ENCODE measurements around the gene COL9A3. TPM values are rescaled to one million over a fixed set of nuclear protein-coding genes. Genes with fewer than 3 reads are reported as not detected.

The COL9A3 gene
- not detected for total RNA-seq

DNA sequence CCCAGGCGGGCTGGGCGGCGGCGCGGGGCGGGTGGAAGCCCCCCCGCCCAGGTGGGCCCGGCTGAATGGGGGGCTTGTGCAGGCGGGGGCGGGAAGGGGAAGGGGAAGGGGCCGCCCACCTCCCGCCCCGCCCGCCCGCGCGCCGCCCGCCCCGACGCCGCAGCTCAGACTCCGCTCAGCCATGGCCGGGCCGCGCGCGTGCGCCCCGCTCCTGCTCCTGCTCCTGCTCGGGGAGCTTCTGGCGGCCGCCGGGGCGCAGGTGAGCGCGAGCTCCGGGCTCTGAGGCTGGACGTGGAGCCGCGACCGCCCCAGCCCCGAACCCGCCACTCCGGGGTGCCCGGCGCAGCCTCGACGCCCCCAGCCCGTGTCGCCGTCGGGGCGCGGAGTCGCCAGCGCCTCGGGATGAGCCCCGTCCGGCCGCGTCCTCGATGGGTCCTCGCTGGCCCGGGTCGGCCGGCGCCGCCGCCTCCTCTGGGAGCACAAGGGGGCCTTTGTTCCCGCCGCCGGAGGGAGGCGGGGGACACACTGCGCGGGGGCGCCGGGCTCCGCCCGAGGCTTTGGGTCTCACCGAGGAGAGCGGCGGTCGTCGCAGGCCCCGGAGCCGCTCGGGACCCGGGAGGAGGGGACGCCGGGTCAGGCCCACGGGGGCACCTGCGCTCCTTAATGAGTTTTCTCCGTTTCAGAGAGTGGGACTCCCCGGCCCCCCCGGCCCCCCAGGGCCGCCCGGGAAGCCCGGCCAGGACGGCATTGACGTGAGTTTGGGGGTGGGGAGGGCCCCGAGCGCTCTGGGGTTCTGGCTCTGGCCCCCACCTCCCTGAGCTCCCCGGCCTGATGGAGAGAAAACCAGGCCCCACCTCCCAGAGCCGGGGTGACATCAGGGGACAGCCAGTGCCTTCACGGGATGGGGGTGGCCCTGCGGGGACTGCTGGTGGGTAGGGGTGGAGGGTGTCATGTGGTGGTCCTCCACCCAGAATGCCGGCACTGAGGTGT is at the start of gene COL9A3:
Gene COL9A3, plus strand, starts transcription at position 167 of the 990 bp plus-strand sequence. Its CDS starts 15 bp downstream, at position 182.
- H3K4me3 Mint-ChIP-seq: peak within 1 kb of the TSS; percentile 31
- peaks cover 2% of the 10 kb centered on the region for H3K4me1 Mint-ChIP-seq (ENCODE audit: low read depth)
- TF ChIP-seq, protein P1, sequence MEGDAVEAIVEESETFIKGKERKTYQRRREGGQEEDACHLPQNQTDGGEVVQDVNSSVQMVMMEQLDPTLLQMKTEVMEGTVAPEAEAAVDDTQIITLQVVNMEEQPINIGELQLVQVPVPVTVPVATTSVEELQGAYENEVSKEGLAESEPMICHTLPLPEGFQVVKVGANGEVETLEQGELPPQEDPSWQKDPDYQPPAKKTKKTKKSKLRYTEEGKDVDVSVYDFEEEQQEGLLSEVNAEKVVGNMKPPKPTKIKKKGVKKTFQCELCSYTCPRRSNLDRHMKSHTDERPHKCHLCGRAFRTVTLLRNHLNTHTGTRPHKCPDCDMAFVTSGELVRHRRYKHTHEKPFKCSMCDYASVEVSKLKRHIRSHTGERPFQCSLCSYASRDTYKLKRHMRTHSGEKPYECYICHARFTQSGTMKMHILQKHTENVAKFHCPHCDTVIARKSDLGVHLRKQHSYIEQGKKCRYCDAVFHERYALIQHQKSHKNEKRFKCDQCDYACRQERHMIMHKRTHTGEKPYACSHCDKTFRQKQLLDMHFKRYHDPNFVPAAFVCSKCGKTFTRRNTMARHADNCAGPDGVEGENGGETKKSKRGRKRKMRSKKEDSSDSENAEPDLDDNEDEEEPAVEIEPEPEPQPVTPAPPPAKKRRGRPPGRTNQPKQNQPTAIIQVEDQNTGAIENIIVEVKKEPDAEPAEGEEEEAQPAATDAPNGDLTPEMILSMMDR (IDR thresholded peaks at IDR 0.05): no peak
- ATAC-seq (no peak), DNase-seq (no peak)
- ChIA-PET POLR2A (no interaction called here), CTCF (interaction anchor here (1.0 to 1.5 kb wide), 2 partner anchors 9 to 131 kb away, joined by 3 to 10 read pairs; no protein-coding TSS in a partner anchor)
- no peaks in the 10 kb centered on the region for H3K9me3 Mint-ChIP-seq
- peaks cover 15% of the 10 kb centered on the region for H3K27me3 Mint-ChIP-seq
- peaks cover 2% of the 10 kb centered on the region for H3K36me3 Mint-ChIP-seq (ENCODE audit: low read depth)
- intact Hi-C loops (cut with micrococcal nuclease): no loop called here
- H3K27ac Mint-ChIP-seq: no peak within 1 kb of the TSS

DNA sequence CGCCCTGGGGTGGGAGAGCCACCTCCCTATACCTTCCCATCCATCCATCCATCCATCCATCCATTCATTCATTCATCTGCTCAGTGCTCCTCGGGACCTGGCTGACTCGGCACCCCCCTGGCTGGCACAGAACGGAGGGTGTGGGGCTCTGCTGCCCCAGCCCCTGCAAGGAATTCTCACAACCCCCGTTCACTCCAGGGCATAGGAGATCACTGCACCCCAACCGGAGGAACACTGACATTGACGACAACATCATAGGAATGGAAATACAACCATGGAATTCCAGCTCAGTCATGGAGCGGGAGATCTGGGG is 48.7 kb upstream of the COL9A3 start:
- ATAC-seq: no peak
- no peaks in the 10 kb centered on the region for H3K27me3 Mint-ChIP-seq
- H3K4me1 Mint-ChIP-seq (ENCODE audit: low read depth): peaks cover 23% of the 10 kb centered on the region
- ChIA-PET CTCF (no interaction called here), POLR2A (no interaction called here)
- H3K4me3 Mint-ChIP-seq: no peak overlapping the region
- no peaks in the 10 kb centered on the region for H3K9me3 Mint-ChIP-seq
- H3K36me3 Mint-ChIP-seq (ENCODE audit: low read depth): no peaks in the 10 kb centered on the region
- H3K27ac Mint-ChIP-seq: no peak overlapping the region
- TF ChIP-seq, protein P1 (IDR thresholded peaks at IDR 0.05): no peak
- no peak for DNase-seq
- intact Hi-C loops (cut with micrococcal nuclease): no loop called here

DNA sequence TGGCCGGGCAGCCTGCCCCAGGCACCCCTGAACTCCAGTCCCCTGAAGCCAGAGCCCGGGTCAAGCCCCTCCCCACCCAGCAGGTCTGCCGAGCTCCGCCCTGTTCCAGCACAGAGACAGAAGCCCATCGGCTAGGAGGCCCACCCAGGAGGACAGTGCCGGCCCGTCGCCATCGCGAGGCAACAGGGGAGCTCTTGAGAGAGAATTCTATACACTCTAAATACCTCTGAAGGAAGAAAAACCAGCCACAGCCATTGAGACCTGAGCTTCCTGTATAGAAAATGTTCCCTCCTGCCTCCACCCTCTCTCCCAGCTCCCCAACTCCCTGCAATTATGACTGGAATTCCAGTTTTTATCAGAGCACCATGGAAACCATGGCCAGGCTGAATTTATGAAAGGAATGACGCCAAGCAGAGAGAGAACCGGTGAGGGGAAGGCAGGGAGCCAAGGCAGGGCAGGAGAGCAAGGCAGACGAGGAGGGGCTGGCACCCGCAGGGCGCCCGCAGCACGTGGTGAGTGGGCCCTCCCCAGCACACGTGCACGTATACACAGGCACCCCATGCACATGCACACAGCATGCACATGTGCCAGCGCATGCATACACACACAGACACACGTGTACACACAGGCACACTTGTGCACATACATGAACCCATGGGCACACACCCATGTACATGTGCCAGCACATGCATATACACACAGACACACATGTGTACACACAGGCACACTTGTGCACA is 48.1 kb upstream of the COL9A3 start:
- Mint-ChIP-seq H3K27me3 (no peaks in the 10 kb centered on the region), H3K4me3 (no peak overlapping the region), H3K27ac (no peak overlapping the region), H3K4me1 (ENCODE audit: low read depth) (peaks cover 27% of the 10 kb centered on the region), H3K9me3 (no peaks in the 10 kb centered on the region), H3K36me3 (ENCODE audit: low read depth) (no peaks in the 10 kb centered on the region)
- TF ChIP-seq, protein P1 (IDR thresholded peaks at IDR 0.05): no peak
- DNase-seq (no peak), ATAC-seq (no peak)
- CTCF ChIA-PET: no interaction called here
- POLR2A ChIA-PET: interaction anchor here (0.5 kb wide), 1 partner anchor 251 kb away, joined by 3 read pairs; no protein-coding TSS in a partner anchor
- intact Hi-C loops (cut with micrococcal nuclease): no loop called here

DNA sequence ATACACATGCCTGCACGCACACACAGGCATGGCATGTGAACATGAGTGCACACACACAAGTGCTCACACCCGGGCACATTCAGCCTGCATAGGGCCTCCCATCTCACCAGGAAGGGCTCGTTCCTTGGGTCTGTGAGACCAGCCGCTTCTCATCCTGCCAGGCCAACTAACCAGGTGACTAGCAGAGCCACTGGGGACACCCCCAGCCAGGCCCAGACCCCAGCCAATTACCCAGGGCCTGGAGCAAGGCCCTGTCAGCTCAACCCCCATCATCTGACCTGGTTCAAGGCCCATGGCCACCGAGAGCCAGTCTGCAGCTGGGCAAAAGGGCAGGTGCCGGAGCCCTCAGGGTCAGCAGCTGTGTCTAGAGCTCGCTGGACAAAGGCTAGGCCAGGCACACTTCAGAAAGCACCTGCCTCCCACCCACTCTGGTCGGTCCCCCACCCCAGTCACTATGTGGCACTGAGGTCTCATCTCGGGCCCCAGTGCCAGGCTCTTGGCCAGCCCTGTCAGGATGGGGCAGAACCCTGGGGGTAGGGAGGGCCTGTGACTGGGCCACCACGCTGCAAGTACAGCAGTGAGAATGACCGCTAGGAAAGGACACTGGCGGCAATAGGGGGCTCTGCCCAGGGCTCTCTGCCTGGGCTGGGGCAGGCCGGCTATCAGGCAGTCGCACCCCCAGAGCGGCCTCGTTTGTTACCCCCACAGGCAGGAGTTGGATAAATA is 47.3 kb upstream of the COL9A3 start:
- TF ChIP-seq, protein P1 (IDR thresholded peaks at IDR 0.05): no peak
- POLR2A ChIA-PET: interaction anchor here (0.5 kb wide), 1 partner anchor 252 kb away, joined by 3 read pairs; no protein-coding TSS in a partner anchor
- Mint-ChIP-seq H3K4me1 (ENCODE audit: low read depth) (peaks cover 33% of the 10 kb centered on the region), H3K4me3 (no peak overlapping the region), H3K36me3 (ENCODE audit: low read depth) (no peaks in the 10 kb centered on the region), H3K27ac (no peak overlapping the region), H3K27me3 (no peaks in the 10 kb centered on the region), H3K9me3 (no peaks in the 10 kb centered on the region)
- intact Hi-C loops (cut with micrococcal nuclease): no loop called here
- no peak for ATAC-seq
- CTCF ChIA-PET: no interaction called here
- no peak for DNase-seq

All from activated CD8-positive, alpha-beta T cell treated with anti-CD3 and anti-CD28 coated beads for 36 hours (primary cell).